GM18502 (cell line): Measurements from ENCODE around the gene ZNF415.
"Not testable (repeated sequence)": the region's sequence is repeated elsewhere in the genome, so short reads cannot be mapped to it uniquely, and the experiment has no call there.

Experiments used
- ATAC-seq: cut with Tn5 transposase; IDR thresholded peaks from one replicate; pipeline ENCODE4 v1.9.1; 2021; ENCODE audit warnings: mild to moderate bottlenecking; ENCODE audit not compliant: unreplicated experiment, poor library complexity

ZNF415 gene

DNA sequence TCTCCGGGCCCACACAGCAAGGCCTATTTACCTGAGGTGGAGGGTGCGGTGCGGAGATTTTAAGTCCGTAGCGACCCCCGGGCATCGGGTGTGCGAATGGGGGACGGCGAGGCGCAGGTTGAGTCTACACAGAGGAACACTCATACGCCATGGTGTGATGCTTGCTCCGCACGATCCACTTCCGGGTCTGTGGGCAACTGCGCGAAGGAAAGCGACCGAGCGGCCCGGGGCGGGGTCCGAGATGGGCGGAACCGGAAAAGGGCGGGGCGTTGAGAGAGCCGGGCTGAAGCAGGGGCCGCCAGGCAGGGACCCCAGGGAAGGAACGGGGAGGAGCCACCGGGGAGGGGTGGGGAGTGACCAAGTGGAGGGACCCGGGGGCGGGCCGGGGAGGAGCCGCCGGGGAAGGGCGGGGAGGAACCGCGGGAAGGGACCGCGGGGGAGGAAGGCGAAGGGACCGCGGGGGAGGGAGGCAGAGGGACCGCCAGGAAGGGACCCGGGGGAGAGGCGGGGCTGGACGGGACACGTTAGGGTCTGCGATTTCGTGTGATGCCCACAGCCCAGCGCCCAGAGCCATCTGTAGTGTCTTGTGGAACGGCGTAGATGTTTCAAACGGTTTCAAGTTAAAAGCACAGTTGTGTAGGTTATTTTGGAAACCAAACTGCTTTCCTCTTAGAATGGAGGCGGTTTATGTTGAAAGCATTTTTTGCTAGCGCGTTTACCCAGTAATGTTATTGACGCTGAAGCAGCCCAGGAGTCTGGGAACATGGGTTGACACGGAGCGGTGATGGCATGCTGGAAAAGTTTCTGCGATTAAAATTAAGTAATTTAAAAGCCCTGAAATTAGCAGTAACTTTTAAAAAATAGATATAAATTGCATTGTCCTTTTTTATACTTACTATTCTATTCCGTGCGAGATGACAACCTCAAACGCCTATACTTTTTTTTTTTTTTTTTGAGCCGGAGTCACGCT is 29.2 kb downstream of the ZNF415 start, which contains the start of gene ZNF160:
Gene ZNF160, minus strand, starts transcription at position 189 of the 970 bp plus-strand sequence. CDS start 17,146 bp downstream, outside the sequence.
- peak; percentile 97 for ATAC-seq

GRCh38 chr19:53102756-53103233 is 29.9 kb downstream of the ZNF415 start:
- peak; percentile 31 for ATAC-seq

DNA sequence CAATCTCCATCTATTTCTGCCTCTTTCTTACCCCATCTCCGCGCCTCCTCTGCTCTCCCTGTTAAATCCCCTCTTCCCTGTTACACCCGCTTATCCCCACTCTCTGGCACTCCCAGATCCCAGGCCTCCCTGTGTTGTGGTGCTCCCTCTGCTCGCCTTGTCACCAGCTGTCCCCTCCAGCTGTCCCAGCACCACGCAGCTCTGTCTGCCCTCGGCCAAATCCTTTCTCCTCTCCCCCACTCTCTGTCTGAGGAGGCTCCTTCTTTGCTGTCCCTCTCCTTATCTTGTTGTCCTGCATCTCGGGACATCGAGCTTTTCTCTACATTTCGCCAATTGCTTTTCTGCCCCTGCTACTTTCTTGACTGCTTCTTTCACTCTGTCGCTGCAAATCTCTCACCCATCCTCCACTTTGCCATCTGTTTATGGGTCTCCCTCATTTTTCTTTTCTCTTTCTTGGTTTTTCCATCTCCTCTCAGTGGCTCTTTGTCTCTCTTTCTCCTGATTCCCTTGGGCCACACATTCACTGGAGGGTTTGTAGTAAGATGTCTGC is 30.4 kb downstream of the ZNF415 start:
- no peak for ATAC-seq

GRCh38 chr19:53101518-53101917 is 31.2 kb downstream of the ZNF415 start:
- ATAC-seq, result no peak

DNA sequence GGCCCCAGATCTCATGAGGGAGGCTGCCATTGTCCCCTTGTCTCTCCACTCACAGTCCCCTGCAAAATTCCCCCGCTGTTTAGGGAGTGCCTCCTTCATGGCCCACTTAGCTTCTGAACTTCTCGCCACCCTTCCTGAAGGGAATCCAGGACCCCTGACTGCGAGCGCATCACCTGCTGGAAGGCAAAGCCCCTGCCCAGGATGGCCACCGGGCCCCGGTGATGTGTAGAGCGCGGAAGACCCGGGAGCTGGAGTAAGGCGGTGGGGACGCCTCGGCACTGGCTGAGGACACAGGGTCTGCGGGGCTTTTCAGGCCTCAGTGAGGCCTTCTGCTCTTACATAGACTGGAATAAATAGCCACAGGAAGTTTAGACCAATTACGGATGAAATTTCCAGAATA is 34.1 kb downstream of the ZNF415 start:
- not testable (repeated sequence) for ATAC-seq

DNA sequence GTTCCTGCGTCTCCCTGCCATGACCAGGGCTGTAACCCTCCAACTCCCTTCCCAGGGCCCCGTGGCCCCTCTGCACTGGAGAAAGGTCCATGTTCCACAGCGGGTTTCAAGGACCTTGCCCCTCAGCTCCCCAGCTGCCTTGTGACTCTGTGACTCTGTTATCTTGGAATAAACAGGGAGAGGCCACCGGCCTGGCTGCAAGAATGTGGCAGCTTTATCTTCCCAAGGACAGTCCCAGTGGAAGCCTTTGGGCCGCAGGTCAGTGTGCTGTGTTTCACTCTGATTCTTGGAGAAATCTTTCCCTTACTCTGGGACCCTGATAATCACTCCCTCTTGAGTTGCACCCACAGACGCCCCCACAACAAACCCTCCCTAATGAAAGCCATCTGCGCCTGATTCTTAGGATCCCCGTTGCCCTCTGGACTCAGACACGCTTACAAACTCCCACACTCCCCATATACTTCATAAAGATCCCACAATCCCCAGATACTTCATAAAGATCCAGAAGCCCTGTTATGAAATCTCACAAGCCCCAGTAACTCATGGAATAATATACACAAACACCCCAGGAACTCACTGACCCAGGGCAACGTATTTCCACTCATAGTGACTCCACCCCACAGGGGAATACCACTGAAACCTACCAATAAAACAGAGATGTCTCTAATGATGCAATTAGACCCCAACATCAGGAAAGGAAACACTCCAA is 35.6 kb downstream of the ZNF415 start:
- ATAC-seq, result not testable (repeated sequence)

- ATAC-seq, result not testable (repeated sequence)
These were observed 36.1 kb downstream of the ZNF415 start for GRCh38 chr19:53096579-53096978.

- ATAC-seq, result no peak
These were observed 37.7 kb downstream of the ZNF415 start for GRCh38 chr19:53094754-53095575.

DNA sequence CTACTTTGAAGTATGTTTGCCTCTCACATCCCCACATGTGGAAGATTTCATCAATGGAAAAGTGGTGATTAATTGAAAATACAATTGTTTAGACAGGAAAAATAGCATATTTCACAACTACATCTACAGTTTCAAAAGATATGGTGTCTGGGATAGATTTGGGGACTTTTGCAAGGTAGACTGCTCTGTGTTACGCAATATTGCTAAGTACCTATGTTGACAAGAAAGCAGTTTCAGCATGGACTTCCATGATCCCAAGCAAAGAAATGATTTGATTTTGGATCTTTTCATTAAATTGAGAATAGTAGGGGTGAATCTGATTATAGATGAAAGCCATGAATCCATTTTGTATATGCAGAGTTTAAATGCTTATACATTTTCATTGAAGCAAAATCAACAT is 40.0 kb downstream of the ZNF415 start:
- ATAC-seq, result no peak

DNA sequence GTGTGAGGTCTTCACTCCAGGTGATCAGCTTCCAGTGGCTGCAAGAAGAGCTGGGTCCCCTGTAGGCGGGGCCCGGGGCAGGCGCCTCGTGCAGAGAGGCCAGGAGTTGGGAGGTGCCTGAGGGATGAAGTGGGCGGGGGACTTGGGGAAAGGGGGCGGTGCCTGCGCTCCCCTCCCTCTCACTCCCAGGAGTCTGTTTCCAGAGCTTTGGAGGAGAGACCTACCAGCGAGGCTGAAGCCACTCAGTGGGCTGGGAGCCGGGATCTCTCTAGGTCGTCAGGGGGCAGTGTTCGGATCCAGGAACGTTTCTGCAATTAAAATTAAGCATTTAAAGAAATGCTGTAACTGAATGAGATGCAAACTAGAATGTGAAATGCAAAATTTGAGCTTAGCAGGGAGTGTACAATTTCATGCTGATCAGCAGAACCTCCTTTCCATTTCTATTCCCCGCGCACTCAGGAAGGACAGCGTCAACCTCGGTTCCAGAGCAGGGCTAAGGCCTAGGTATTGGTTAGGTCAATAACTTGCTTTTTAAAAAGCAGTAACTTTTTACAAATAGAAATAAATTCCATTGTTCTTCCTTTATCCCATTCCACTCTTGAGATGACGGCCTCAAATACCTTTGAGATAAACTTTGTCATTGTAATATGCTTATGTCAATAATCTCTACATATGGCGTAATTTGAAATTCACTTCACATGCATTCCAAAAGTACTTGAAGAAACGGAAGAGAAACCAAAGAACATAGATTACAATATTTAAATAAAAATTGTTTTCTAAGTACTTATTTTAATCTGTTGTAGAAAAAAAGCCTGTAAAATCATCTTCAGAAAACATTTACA is 41.1 kb downstream of the ZNF415 start:
- ATAC-seq, result no peak

DNA sequence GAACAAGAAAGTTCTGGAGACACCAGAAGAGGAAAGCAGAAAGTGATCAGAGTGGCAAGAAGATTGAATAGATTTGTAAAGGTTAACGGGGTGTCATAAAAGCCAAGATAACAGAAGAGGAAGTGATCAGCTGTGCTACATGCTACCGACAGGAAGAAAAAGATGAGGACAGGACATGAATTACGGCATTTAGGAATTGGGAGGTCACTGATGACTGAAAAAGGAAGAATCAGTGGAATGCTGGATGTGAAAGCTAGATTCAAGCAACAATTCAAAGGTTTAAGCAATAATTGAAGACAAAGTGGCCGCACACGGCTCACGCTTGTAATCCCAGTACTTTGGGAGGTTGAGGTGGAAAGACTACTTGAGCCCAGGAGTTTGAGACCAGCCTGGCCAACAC is 44.6 kb downstream of the ZNF415 start:
- no peak for ATAC-seq

- ATAC-seq, result no peak
These were observed 45.8 kb downstream of the ZNF415 start for GRCh38 chr19:53086949-53087348.

GRCh38 chr19:53085496-53085895 is 47.2 kb downstream of the ZNF415 start:
- ATAC-seq, result no peak

- no peak for ATAC-seq
These were observed 49.8 kb downstream of the ZNF415 start for GRCh38 chr19:53082929-53083328.

- ATAC-seq, result no peak
These were observed 53.3 kb downstream of the ZNF415 start for GRCh38 chr19:53079313-53079924.

- no peak for ATAC-seq
These were observed 54.0 kb downstream of the ZNF415 start for GRCh38 chr19:53078668-53079067.

GRCh38 chr19:53076984-53077383 is 55.7 kb downstream of the ZNF415 start:
- no peak for ATAC-seq

DNA sequence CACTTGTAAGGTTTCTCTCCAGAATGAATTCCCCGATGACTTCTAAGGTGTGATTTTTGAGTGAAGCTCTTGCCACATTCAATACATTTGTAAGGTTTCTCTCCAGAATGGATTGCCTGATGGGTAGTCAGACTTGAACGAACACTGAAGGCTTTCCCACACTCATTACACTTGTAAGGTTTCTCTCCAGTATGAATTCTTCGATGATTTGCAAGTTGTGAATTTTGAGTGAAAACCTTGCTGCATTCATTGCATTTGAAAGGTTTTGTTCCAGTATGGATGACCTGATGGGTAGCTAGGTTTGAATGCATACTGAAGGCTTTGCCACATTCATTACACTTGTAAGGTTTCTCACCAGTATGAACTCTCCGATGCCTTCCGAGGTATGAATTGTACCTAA is 63.9 kb downstream of the ZNF415 start:
- no peak for ATAC-seq

- ATAC-seq, result no peak
These were observed 64.5 kb downstream of the ZNF415 start for GRCh38 chr19:53068199-53068598.
